Measurements from ENCODE around the gene PTGIS.

Gene PTGIS

GRCh38 chr20:49470922-49471321 lies 97.0 kb downstream of the PTGIS start:
- DNase-seq (ENCODE audit: low read depth in 2 of 2), result no peak

- no peak for DNase-seq (ENCODE audit: low read depth in 2 of 2)
Observed at GRCh38 chr20:49469060-49469459, 98.9 kb downstream of the PTGIS start.

DNA sequence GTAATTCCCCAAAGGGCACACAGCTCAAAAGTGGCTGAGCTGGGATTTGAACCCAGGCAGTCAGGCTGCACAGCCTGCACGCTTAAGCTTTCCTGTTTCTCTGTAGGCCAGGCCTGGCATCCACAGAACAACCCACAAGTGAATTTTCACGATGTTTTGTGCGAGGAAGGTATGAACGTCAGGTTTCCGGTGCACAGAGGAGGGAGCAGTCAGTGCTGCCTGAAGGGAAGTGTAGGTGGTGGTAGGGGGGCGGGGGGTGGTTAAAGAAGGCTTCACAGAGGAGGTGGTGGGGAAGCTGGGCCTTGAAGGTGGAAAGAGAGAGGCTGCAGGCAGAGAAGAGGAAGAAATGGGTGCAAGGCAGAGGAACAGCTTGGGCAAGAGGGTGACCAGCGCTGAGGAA lies 99.5 kb downstream of the PTGIS start:
- no peak for DNase-seq (ENCODE audit: low read depth in 2 of 2)

GRCh38 chr20:49466114-49466912 lies 101.6 kb downstream of the PTGIS start:
- no peak for DNase-seq (ENCODE audit: low read depth in 2 of 2)

- no peak for DNase-seq (ENCODE audit: low read depth in 2 of 2)
Observed at GRCh38 chr20:49464556-49464955, 103.4 kb downstream of the PTGIS start.

DNA sequence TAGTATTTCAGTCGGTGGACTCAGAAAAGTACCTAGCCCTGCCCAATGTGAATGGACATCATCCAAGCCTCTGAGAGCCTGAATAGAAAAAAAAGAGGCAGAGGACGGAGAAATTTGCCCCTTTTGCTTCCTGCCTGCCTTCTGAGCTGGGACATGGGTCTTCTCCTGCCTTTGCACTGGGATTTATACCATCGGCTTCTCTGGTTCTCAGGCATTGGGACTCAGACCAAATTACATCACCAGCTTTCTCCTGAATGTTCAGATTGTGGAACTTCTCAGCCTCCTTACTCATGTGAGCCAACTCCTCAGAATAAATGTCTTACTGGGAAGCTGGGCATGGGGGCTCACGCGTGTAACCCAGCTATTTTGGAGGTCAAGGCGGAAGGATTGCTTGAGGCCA lies 105.3 kb downstream of the PTGIS start:
- no peak for DNase-seq (ENCODE audit: low read depth in 2 of 2)

- DNase-seq (ENCODE audit: low read depth in 2 of 2), result no peak
Observed at GRCh38 chr20:49461894-49462620, 105.9 kb downstream of the PTGIS start.

GRCh38 chr20:49460916-49461315 lies 107.0 kb downstream of the PTGIS start:
- no peak for DNase-seq (ENCODE audit: low read depth in 2 of 2)

GRCh38 chr20:49460131-49460530 lies 107.8 kb downstream of the PTGIS start:
- DNase-seq (ENCODE audit: low read depth in 2 of 2), result no peak

DNA sequence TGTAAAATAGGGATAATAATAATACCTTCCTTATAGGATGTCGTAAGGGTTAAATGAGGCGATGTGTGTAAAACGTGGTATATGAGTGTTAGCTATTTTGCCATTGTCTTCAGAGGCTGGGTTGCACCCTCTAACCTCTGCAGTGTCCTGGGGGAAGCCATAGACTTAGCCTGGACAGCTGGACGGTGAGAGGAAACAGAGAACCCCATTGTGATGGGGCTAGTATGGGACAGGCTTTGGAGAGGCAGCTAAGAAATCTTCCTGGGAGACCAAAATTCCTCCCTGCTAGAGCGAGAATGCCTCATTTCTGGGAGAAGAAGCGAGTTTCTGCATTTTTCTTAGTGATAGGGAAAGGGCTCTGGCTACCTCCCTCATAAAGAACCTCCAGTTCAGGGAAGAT lies 108.3 kb downstream of the PTGIS start:
- DNase-seq (ENCODE audit: low read depth in 2 of 2), result no peak

DNA sequence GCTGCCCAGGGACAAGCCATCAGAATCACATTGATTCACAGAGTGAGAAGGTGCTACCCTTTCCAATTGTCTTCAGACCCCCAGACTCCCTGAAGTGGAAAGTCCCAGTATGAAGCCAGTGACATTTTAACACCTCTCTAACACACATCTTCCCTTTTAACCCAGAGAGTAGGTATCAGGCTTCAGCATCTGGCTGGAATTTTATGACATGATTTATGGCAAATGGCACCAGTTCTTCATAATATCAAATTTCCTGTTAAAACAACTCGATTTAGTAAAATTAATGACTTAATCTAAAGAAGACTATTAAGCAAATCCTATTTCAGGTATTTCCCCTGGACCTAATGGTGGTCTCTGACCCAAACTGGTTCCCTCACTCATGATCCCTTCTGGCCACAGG lies 110.5 kb downstream of the PTGIS start:
- DNase-seq (ENCODE audit: low read depth in 2 of 2), result no peak

DNA sequence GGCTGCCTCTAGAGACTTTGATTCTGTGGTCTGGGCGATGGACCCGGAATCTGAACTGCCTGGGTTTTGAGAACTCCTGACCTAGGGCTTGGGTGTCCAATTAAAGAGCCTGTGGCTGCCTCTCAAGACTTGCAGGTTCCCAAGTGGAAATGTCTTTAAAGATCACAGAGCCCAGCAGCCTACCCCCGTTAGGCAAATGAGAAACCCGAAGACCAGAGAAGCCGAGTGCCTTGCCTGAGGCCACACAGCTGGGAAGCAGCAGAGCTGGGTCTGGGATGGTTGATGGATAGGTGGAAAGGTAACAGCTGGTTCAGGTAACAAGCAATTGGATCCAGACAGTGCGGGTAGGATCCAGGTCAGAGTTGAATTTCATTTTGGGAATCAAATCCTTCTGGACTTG lies 111.3 kb downstream of the PTGIS start:
- DNase-seq (ENCODE audit: low read depth in 2 of 2), result no peak

DNA sequence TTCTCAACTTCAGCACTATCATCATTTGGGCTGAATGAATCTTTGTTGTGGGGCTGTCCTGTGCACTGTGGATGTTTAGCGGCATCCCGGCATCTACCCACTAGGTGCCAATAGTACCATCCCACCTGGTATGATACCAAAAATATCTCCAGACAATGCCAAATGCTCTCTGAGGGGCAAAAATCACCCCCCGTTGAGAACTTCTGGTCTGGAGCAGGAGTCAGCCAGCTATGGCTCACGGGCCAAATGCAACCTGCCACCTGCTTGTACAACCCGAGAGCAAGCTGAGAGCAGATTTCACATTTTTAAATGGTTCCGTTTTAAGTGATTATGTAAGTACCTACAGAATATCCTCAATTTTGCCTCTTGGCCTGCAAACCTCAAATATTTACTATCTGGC lies 112.2 kb downstream of the PTGIS start:
- no peak for DNase-seq (ENCODE audit: low read depth in 2 of 2)

All from stimulated activated CD8-positive, alpha-beta memory T cell treated with anti-CD3 and anti-CD28 coated beads, Interleukin-7, amount 100 ng/mL, for 1 hour (primary cell).